ENCODE measurements around the gene RNU6-1.

Gene RNU6-1

DNA sequence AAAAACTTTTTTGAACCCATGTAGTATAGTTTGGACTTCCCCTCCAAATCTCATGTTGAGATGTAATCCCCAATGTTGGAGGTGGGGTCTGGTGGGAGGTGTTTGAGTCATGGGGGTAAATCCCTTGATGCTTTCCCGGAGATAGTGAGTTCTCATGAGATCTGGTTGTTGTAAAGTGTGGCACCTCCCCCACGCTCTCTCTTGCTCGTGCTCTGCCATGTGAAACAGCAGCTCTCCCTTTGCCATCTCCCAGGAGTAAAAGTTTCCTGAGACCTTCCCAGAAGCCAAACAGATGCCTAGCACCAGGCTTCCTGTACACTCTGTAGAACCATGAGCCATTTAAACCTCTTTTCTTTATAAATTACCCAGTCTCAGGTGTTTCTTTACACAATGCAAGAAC lies 16.0 kb upstream of the RNU6-1 start:
- DNase-seq: no peak

DNA sequence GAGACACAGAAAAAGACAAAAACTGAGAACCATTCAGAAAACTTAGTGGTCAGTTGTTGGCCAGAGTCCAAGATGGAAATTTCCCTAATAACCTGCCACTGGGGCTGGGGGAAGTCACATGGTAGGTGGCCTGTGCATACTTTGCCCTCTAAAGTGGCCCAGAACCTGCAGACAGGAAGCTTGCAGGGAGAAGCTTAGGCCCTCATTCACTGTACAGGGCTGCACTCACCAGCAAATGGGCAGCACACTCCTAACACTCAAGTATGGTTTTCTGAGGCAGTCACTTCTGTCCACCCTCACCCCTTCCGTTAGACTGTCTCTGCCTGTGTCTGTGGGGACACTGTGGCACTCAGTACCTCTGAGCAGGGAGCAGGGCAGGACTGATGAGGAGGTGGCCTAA lies 14.5 kb upstream of the RNU6-1 start:
- DNase-seq: no peak

DNA sequence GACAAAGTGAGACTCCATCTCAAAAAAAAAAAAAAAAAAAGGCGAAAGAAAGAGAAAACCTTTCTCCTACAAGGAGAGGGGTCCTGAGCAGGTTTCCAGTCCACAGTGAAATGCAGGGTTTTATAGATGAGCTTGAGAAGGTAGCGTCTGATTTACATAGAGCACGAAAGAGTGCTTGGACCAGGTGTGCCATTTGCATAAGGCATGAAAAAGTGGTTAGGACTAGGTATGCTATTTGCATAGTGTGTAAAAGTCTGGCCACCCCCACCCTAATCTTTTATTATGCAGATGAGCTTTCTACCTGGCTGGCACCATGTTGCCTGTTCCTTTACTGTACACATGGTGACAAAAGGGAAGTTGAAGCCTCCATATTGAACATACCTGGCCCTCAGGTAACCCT lies 13.6 kb upstream of the RNU6-1 start:
- no peak for DNase-seq

DNA sequence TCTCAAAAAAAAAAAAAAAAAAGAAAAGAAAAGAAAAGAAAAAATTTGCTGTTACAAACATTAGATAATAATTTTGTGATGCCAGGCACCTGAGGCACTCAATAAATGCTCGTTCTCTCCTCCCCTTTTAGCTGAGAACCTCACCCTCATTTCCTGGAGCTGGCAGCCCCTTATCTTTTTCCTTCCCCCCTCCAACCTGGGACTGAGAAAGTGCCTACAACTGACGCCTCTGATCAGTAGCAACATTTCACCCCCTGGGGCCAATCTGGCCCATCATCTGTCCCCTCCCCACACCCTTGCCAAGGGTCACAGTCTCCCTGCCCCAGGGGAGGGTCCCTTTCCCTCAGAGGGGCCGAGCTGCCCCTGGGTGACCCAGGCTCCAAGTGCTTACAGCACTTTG lies 12.6 kb upstream of the RNU6-1 start:
- DNase-seq: no peak

DNA sequence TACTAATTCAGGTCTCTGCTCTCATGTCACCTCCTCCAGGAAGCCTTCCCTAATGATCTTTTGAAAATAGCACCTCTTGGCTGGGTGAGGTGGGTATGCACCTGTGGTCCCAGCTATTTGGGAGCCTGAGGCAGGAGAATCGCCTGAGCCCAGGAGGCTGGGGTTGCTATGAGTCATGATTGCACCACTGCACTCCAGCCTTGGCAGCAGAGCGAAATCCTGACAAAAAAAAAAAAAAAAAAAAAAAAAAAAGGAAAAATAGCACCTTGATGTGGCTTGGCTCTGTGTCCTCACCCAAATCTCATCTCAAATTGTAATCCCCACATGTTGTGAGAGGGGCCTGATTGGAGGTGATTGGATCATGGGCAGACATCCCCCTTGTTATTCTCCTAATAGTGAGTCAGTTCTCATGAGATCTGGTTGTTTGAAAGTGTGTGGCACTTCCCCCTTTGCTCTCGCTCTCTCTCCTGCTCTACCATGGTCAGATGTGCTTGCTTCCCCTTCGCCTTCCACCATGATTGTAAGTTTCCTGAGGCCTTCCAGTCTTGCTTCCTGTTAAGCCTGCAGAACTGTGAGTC lies 11.2 kb upstream of the RNU6-1 start:
- no peak for DNase-seq

DNA sequence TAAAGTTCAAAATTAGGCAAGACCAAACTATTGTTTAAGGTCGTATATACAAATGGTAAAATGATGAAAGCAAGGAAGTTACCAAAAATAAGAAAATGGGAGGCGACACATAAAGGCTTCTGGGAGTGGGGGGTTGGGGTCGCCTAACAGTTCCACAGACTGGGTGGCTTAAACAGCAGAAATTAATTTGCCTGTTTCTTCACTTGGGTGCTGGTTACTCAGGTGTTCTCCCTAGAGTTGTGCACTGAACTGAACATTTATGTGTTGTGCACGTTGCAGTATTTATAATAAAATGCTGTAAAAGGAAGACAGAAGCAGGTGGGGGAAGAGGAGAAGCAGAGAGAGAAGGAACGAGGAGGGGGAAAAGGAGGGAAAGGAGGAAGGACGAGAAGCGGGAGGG lies 10.5 kb upstream of the RNU6-1 start:
- DNase-seq: no peak

DNA sequence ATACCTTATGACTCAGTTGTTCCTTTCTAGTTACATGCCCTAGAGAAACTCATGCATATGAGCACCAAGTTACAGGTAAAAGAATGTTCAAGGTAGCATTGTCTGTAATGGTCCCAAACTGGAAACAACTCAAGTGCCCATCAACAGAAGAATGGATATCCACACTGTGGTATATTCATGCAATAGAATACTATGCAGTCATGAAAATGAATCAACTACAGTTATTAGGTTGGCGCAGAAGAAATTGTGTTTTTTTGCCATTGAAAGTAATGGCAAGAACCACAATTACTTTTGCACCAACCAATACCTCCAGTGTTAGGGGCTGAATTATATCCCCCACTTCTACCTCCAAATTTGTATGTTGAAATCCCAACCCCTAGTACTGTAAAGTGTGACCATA lies 9.7 kb upstream of the RNU6-1 start:
- no peak for DNase-seq

DNA sequence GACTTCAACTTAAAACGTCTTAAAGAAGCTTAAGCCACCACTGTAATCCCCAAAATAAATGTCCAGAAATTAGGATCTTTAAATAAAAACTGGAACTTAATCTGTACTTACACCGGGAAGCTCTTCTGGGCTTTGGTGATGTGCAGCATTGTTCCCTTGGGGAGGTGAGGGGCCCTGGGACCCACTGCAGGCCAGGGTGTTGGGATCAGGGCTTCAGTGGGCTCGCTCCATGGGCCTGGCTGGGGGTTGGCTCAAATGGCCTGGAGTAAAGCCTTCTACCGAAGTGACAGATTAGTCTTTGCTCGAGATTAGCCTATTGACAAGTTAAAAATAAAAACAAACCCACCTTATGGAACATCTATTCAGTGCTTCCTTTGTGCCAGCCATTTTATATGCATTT lies 6.1 kb upstream of the RNU6-1 start:
- no peak for DNase-seq

DNA sequence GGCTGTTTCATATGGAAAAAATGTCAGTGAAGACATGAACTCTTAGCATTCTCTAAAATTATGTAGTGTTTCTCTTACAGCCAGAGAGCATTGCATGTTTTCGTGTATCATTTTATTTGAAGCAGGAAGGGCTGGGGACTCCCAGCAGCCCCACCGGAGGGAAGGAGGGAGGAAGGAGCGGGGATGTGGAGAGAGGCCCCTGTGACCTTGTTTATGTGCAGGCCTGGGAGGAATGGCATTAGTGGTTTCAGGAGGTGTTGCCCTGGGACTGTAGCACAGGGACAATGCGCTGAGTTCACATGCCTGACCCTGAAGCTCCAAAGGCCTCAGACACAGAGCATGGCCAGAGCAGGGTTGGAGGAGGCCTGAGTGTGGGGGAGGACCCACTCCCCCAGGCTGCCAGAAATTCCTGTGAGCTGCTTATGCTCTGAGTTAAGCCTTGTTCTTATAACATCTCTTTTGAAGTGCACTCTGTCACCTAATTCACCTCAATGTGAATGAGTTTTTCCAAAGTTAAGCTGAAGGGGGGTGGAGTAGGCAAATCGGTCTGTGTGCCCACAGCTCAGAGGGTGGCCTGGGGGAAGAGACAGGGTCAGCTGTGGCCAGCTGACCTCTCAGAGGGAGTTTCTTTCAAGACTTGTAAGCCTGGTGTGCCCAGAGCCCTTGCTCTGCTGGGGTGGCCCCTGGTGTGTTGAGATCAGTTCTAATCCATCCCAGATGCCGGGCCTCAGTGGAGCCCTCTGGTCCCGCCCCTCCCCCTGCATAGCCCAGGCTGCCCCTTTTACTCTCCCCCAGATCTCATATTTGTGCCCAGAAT lies 3.9 kb upstream of the RNU6-1 start:
- no peak for DNase-seq

DNA sequence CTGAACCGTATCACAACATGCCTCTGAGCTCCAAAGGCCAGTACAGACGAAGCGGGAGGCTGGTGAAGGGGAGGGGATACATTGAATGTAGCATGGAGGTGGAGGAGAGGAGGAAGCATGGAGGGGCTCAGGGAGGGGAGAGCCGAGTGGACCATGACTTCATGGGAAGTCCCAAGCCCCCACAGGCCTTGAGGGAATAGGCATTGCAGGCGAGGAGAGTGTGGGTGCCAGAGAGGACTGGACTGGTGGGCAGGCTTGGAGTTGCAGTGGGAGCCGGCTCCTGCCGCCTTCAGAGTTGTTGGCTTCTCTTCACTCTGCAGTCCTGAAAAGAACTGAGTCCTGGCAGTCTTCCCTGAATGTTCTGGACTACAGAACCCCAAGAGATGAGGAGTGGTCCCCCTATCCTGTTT lies 3.3 kb upstream of the RNU6-1 start:
- no peak for DNase-seq

DNA sequence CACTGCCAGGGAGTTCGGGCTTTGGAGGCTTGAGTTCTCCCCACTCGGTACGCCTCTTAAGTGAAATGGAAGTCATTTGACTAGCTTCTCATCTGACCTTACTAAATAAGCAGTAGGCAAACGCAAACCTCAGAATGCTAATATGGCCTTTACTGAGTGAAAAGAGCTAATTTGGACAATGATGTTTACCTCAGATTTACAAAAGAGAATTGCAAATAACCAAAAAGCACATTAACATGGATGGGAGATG lies 1.6 kb upstream of the RNU6-1 start:
- DNase-seq: no peak

DNA sequence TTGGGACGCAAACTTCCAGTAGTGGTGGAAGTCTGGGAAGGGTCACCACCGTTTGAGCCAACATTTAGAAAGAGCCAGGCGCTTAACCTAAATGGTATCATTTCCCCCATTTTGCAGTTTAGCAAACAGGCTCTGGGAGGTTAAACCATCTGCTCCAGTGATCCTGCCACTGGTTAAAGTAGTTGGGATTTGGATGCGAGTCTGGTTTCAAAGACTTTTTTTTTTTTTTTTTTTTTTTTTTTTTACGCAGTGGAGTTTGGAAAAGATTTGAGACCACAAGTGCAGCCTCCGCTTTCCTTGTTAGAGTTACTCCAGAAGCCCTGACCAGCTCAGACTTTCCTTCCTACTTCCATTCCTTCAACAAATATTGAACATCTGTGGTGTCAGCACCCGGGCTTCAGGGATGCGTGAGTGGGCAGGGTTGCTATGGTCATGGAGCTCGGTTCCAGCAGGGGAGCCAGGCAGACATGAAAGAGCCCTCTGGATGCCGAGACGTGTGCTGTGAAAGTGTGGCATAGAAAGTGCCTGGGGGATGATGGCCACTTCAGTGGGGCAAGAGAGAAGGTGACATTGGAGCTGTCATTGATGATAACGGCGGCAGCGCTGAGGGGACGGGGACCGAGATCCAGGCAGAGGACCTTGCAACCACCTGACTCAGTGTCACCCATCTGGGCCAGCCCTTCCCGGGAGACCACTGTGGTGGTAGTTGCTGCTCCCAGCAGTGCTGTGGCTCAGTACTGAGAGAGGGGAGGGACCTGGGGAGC lies 1.1 kb upstream of the RNU6-1 start:
- no peak for DNase-seq

DNA sequence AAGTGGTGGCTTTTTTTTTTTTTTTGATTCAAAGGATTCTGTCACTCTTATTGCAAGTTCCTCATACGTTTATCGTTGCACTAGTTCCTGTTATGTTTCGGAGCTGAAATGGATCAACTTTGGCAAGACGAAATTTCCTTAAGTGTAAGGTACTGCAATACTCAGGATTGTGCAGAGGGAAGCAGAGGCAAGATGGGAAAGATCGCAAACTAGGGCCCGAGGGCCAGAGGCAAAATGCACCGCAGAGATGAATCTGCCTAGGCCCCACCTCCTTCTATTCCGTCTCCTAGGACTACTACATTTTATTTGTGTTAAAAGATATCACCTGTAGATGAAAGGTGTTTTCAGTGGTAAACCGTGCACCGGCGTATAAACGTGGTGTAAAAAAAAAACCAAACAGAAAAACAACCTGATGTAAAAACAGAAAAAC lies 331 bp downstream of the RNU6-1 start:
- no peak for DNase-seq

DNA sequence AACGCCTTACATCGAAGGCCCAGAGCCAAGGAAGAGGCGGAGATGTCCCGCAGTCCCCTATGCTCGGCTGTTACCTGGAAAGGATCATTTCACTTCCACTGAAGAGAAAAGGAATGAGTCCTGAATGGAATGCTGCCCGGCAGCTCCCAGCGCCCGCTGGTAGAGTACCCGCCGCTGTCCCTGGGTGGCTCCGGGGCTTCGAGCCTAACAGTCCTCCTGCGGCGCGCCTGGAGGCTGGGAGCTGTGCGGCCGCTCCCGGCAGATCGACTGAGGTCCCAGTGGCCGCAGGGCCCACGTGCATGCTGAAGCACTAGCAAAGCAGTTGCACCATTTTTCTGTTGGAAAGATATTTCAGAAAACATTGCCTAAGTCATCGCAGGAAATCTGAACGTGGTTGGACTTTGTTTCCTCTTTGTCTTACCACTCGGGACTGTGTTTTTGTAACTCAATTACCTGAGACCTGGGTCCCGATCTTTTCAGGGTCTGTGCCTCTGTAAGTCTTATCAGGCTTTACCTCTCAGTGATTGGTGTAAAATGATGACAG lies 984 bp downstream of the RNU6-1 start:
- DNase-seq: no peak

DNA sequence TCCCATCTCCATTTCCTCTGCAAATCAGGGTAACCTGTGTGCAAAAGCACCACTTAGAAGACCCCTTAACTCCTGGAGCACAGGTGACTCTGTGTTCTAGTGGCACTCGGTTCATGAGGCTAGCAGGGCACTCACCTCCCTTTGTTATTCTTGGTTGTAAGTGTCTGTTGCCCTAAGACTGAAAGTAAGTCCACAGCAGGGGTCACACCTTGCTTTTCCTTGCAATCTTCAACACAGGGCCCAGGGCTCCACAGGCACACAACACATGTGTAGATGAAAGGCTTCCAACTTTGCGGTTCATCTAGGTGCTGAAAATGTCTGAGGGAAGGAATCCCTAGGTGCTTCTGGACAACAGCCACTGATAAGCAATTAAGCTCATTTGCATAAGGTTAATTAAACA lies 2.9 kb downstream of the RNU6-1 start:
- no peak for DNase-seq

DNA sequence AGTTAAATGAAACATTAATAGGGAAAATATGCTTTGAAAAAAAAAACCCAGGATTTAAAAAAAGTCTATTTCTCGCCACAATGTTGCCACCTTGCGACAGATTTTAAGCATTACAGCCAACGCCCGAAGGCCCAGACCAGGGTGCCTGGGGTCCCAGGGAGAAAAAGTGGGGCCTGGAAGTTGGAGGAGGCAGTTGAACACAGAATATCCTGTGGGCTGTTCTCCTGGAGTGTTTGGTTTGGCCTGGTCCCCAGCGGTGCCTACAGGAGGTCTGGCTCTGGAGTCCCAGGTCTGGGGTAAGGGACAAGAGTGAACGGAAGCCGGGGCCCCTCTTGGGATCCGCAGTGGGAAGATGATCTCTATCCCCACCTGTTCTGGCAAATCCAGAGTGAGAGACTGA lies 3.4 kb downstream of the RNU6-1 start:
- no peak for DNase-seq

DNA sequence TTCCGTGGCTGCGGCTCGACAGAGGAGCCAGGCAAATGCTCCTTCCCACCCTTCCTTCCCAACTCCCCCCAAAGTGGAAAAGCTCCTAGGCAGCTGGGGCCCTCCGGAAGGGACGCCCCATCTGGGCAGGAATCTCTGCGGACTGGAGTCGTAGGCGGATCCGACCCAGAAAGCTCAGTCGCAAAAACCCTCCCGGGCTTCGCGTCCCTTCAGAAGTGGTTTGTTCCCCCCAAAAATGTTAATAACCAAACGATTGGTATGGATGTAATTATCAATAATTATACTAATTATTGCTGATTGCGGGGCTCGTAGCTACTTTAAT lies 3.8 kb downstream of the RNU6-1 start:
- DNase-seq: no peak

DNA sequence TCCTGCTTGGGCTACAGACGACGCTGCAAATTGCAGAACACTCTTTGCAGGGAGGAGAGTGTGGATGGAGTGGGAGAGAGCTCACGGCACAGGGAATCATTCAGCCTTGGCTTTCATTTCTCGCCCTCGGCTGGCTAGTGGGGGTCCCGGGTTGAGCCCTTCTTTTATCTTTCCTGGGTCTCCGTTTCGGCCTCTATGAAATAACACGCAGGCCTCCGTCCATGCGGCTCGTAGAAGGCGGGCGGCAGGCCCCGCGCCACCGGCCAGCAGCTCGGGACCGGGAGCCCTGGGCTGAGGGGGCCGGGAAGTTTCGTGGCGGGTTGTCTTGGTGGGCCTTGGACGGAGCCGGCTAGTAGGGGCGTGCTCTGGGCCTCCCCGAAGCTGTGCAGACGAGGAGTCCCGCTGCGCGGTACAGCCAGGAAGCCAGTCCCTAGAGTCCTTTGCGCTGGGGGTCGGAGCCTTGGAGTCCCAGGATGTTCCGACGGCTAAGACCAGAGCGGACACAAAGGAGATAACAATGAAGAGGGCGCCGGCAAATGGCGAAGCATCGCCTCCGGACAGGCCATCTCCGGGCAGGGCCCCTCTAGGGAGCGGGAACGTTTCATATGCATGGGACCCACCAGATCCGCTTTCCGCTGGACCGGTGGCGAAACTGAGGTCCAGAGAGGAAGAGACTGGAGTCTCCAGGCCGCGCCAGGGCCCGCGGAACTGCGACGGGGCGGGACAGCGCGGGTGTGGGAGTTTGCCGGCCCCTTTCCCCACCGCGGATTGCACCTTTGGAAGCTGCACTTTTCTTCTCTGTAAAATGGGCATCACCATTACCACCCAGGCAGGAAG lies 4.3 kb downstream of the RNU6-1 start:
- DNase-seq: no peak

DNA sequence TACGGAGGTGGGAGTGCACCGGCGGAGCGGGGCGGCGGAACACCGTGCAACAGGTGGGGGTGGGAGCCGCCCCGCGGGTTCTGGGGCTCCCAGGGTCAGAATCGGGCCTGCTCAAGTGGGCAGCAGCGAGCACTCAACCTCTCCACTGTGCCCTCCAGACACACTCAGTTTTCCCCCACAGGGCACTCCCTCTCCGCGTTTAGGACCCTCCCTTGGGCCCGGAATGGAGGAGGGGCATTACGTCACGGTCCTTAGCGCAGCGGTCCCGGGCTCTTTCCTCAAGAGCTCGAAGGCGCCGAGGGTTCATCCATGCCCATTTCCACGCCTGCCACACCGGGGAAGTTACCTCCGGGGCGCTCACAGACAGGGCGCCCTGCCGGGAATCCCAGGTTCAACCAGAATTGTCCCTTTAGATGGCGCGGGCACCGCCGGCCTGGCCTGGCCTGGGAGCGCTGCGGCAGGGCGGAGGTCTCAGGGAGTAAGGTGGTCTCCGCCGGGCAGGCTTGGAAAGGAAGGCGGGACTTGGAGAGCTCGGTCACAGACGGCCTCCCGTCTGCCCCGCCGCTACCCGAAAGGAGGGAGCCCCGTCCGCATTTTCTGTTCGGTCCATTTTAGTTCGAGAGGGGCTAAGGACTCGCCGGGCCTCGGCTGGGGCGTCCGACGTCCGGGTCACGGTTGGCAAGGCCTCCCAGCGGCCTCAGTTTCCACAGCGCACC lies 5.1 kb downstream of the RNU6-1 start:
- DNase-seq: no peak

DNA sequence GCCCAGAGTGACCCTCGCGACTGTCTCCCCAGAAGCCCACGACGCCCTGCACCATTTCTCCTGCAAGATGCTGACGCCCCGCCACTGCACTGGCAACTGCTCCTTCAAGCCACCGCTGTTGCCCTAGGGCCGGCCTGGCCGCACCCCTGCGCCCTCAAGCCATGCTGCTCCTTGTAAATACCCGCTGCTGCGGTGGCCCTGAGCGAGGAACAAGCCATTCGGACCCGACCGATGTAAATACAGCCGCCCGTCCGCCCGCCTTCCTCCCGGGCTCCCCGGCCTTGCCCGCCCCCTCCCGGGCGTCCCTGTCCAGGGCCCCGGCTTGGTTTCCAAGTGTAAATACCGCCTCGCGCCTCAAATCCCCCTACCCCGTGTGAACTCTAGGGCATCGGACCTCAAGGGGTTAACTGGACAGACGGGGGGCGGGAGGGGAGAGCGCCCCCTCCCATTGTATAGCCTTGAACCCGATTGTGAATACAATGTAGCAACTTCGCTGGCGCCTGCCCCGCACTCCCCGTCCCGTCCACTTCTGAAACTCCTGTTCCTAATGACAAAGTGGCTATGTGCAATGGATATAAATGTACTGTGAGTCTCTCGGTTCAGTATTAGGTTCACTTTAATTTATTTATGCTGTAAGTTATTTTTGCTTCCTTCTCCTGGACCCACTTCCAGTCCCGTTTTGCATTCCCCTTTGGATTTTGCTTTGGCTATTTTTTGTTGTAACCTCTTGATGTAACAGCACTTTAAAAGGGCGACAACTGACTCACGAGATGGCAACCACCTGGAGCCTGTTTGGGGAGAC lies 5.9 kb downstream of the RNU6-1 start:
- DNase-seq: no peak

DNA sequence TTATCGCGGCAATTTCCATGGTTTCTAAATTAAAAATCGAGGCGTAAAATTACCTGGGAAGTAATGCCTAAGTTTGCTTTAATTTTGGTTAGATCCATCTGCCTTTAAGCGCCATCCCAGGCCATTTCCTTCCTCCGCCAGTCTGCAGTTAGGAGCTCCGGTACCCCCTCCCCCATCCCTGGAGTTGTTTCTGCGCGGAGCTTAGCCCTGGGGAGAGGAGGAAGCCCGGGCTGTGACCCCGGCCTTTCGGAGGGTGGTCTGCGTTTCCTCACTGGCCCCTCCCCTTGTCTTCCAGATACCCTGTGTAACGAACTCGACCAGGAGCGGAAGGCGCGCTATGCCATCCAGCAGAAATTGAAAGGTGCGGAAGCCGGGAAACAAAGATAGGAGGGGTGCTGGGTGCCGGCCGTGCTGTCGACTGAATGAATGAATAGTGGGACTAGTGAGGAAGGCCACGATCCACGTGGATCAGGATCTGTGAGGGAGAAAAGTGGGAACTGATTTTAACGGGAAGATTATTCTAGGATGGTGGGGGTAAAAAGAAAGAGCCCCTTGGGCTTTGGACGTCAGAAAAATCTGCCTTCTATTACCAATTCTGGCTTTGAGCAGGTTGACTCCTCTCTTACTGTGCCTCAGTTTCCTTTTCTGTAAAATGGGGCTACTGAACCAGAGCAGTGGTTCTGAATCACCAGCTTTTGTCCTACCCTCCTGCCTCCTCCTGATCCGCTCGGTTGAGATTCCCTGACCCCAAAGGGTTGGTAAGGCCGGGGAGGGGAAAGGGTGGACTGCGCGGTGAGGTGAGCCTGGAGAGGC lies 6.7 kb downstream of the RNU6-1 start:
- no peak for DNase-seq

Data from activated CD4-positive, CD25-positive, alpha-beta regulatory T cell treated with anti-CD3 and anti-CD28 coated beads, Interleukin-2, amount 50 U/mL, for 72 hours (primary cell).